Endothelial cell of umbilical vein (primary cell): ENCODE results near the gene CAMK2G. TPM values are rescaled to one million over a fixed set of nuclear protein-coding genes. Genes with fewer than 3 reads are reported as not detected.

Source experiments
- BruUV-seq: library from RNA; stranded (reverse); fragments of 400-500 nt; replicated peaks from 2 replicates; lab custom pipeline; 2021; lab: Mats Ljungman, UMichigan
- CTCF ChIA-PET: fragments of 300-600, 350-600 bp; sonication (Branson Sonifier 250); formaldehyde crosslinking; loops from one replicate; lab custom pipeline; 2021; ENCODE audit warnings: antibody characterized with exemption, inconsistent platforms; lab: Charles Lee
- POLR2A ChIA-PET: fragments of 300-600, 350-600 bp; sonication (Branson Sonifier 250); formaldehyde crosslinking; loops from one replicate; lab custom pipeline; 2021; ENCODE audit warnings: antibody characterized with exemption, inconsistent platforms; lab: Charles Lee
- DNase-seq: peaks from one replicate; pipeline ENCODE4 v3.0.0-alpha.2; 2011; ENCODE audit warnings: low read depth, low spot score
- FAIRE-seq: peaks from 2 replicates; lab custom pipeline; 2011; peaks lifted over from hg19 to GRCh38; lab: Jason Lieb, UNC
- H2AFZ ChIP-seq: 2 replicates; pipeline ENCODE4 v1.6.0; 2012; ENCODE audit warnings: low read depth, low read length, control low read depth, inconsistent platforms
- H3K27ac ChIP-seq: 2 replicates; pipeline ENCODE4 v1.5.1; 2011; ENCODE audit warnings: low read depth, mild to moderate bottlenecking, control low read depth, low read length, moderate library complexity; ENCODE audit not compliant: insufficient read depth
- H3K27me3 ChIP-seq, 2 experiments: 2 replicates each; pipeline versions ENCODE4 v1.6.0 to v1.6.1; 2011; ENCODE audit warnings: low read length in 2 of 2, mixed read lengths in 1 of 2; ENCODE audit not compliant: control insufficient read depth in 2 of 2, insufficient read depth in 2 of 2
- H3K36me3 ChIP-seq, 2 experiments: 2 replicates in 1 of 2; 3 replicates in 1 of 2; pipeline ENCODE4 v1.5.1; 2011; ENCODE audit warnings: low read length in 2 of 2, mild to moderate bottlenecking in 1 of 2, moderate library complexity in 1 of 2; ENCODE audit not compliant: control insufficient read depth in 2 of 2, insufficient read depth in 2 of 2; ENCODE audit errors: extremely low read depth in 1 of 2
- H3K4me1 ChIP-seq: 3 replicates; pipeline ENCODE4 v1.5.1; 2011; ENCODE audit warnings: mild to moderate bottlenecking, low read length; ENCODE audit not compliant: control insufficient read depth, insufficient read depth; ENCODE audit errors: extremely low read depth
- H3K4me2 ChIP-seq: 2 replicates; pipeline ENCODE4 v1.6.1; 2011; ENCODE audit warnings: low read length, control low read depth, mixed read lengths; ENCODE audit not compliant: insufficient read depth
- H3K4me3 ChIP-seq, 3 experiments: fragments of 200-600 bp in 1 of 3; sonication (generic), shearing (Covaris generic) in 1 of 3; replicated peaks in 1 of 3; 2 replicates each; pipeline ENCODE4 v1.5.1; 2011 to 2016; ENCODE audit warnings: control low read depth in 3 of 3, low read length in 3 of 3, mild to moderate bottlenecking in 2 of 3, inconsistent platforms in 1 of 3, low read depth in 1 of 3, moderate library complexity in 1 of 3; ENCODE audit not compliant: insufficient read depth in 1 of 3
- H3K79me2 ChIP-seq: 2 replicates; pipeline ENCODE4 v1.6.0; 2012; ENCODE audit warnings: low read length, inconsistent platforms; ENCODE audit not compliant: control insufficient read depth, insufficient read depth
- H3K9ac ChIP-seq: replicated peaks from 2 replicates; pipeline ENCODE3; 2011; ENCODE audit warnings: low read length, control low read depth; ENCODE audit not compliant: insufficient read depth; ENCODE audit errors: extremely low read depth
- H3K9me1 ChIP-seq: replicated peaks from 3 replicates; pipeline ENCODE4 v1.6.0; 2011; ENCODE audit warnings: mild to moderate bottlenecking, low read length; ENCODE audit not compliant: control insufficient read depth, insufficient read depth; ENCODE audit errors: extremely low read depth
- H3K9me3 ChIP-seq: replicated peaks from 2 replicates; pipeline ENCODE4 v1.5.1; 2012; ENCODE audit warnings: low read length, inconsistent platforms; ENCODE audit not compliant: control insufficient read depth, insufficient read depth
- H4K20me1 ChIP-seq: replicated peaks from 2 replicates; pipeline ENCODE3; 2011; ENCODE audit warnings: mild to moderate bottlenecking, low read length; ENCODE audit not compliant: control insufficient read depth, insufficient read depth; ENCODE audit errors: extremely low read depth
- CTCF ChIP-seq, 2 donors: IDR thresholded peaks; 1 replicate in 1 of 2; 2 replicates in 1 of 2; pipeline ENCODE4 v1.5.1; 2011; ENCODE audit warnings: low read length in 2 of 2, mild to moderate bottlenecking in 2 of 2, moderate library complexity in 2 of 2, control low read depth in 1 of 2, inconsistent platforms in 1 of 2, low read depth in 1 of 2; ENCODE audit not compliant: insufficient read depth in 1 of 2; ENCODE audit errors: extremely low read depth in 1 of 2
- EZH2 ChIP-seq: IDR thresholded peaks from 2 replicates; pipeline ENCODE4 v1.6.1; 2012; ENCODE audit warnings: borderline replicate concordance, low read depth, mild to moderate bottlenecking, moderate library complexity, low read length, inconsistent platforms; ENCODE audit not compliant: severe bottlenecking
- GATA2 ChIP-seq: IDR thresholded peaks from 2 replicates; pipeline ENCODE4 v1.7.0; 2011; ENCODE audit warnings: low read depth, mild to moderate bottlenecking, moderate library complexity, mixed read lengths, low read length; ENCODE audit not compliant: insufficient read length, insufficient read depth
- dilution Hi-C: fragments of 300-500 bp; cut with MboI; formaldehyde crosslinking; loops from one replicate; pipeline ENCODE4 v1.15.0; 2019; ENCODE audit warnings: low sequenced_read_pairs; ENCODE audit not compliant: extremely low pct_ligation_motif_present
- intact Hi-C: fragments of 100-400 bp; cut with micrococcal nuclease; formaldehyde crosslinking; loops from one replicate; pipeline ENCODE4 v1.10.0; 2022
- polyA plus RNA-seq, 4 experiments: library from polyadenylated mRNA; depleted of rRNA in 3 of 4; stranded (reverse) in 3 of 4; unstranded in 1 of 4; fragments of >200 nt; gene quantifications; 2 replicates each; pipeline versions ENCODE4 v1.2.1 to v1.2.3, GENCODE V29; 2011 to 2012; ENCODE audit warnings: missing spikeins in 1 of 4
- total RNA-seq: library from RNA; stranded (reverse); gene quantifications from 2 replicates; pipeline ENCODE4 v1.2.3, GENCODE V29; 2021

The CAMK2G gene
- total and polyA plus RNA-seq, 2 donors (not counting 3 experiments of a cell fraction or from before 2014, with no cell fraction given), result 27.2 to 33.6 TPM

GRCh38 chr10:73881221-73881919 lies 7.0 kb upstream of the CAMK2G start:
- dilution Hi-C loops, result no loop called here
- H3K27me3 ChIP-seq, result no peaks in the 10 kb centered on the region
- peaks cover 6% of the 10 kb centered on the region for H3K4me1 ChIP-seq
- H3K4me2 ChIP-seq, result no peak overlapping the region
- H3K9me1 ChIP-seq, result no peaks in the 10 kb centered on the region
- DNase-seq, result no peak
- no peaks in the 10 kb centered on the region for H3K36me3 ChIP-seq
- H3K79me2 ChIP-seq, result no peaks in the 10 kb centered on the region
- no peaks in the 10 kb centered on the region for H4K20me1 ChIP-seq
- no peak overlapping the region for H2AFZ ChIP-seq
- no peak for FAIRE-seq
- ChIA-PET POLR2A (no interaction called here), CTCF (interaction anchor here (1.5 to 14.6 kb wide), 6 partner anchors 33 to 222 kb away, joined by 4 to 439 read pairs (median 48); a partner anchor contains a TSS)
- H3K4me3 ChIP-seq, result no peak overlapping the region
- no peak overlapping the region for H3K27ac ChIP-seq
- intact Hi-C loops, result no loop called here
- H3K9me3 ChIP-seq, result no peaks in the 10 kb centered on the region
- no TSS peak for BruUV-seq
- no peak for TF ChIP-seq GATA2
- TF ChIP-seq EZH2, result no peak
- TF ChIP-seq CTCF (IDR thresholded peaks at IDR 0.05; ENCODE audit: extremely low read depth in 1 of 2, insufficient read depth in 1 of 2, low read depth in 1 of 2, low read length in 2 of 2), result no peak
- H3K9ac ChIP-seq, result no peak overlapping the region
